ENCODE measurements around the gene MYRIP.

DNA sequence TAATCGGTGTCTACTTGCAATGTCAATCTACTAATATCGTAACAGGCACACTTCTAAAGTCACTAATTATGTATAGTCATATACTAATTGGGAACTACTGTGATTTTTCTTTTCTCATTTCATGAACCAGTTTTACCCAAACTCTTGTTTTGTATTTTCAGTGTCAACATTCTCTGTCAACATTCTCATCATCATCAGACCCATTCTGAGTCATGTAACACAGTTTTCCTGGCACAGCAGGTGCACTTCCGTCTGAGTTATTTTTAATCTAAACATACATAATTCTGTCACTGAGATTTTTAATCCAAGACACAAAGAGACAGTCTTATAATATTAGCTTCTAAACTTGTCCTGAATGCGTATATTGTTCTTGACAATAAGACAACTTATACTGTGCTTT, 295.0 kb downstream of the MYRIP start:
- TF ChIP-seq, protein P1, sequence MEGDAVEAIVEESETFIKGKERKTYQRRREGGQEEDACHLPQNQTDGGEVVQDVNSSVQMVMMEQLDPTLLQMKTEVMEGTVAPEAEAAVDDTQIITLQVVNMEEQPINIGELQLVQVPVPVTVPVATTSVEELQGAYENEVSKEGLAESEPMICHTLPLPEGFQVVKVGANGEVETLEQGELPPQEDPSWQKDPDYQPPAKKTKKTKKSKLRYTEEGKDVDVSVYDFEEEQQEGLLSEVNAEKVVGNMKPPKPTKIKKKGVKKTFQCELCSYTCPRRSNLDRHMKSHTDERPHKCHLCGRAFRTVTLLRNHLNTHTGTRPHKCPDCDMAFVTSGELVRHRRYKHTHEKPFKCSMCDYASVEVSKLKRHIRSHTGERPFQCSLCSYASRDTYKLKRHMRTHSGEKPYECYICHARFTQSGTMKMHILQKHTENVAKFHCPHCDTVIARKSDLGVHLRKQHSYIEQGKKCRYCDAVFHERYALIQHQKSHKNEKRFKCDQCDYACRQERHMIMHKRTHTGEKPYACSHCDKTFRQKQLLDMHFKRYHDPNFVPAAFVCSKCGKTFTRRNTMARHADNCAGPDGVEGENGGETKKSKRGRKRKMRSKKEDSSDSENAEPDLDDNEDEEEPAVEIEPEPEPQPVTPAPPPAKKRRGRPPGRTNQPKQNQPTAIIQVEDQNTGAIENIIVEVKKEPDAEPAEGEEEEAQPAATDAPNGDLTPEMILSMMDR (IDR thresholded peaks at IDR 0.05): no peak
- TF ChIP-seq EP300 (IDR thresholded peaks at IDR 0.05; ENCODE audit: borderline replicate concordance in 1 of 2, low read depth in 1 of 2, low read length in 1 of 2) (no peak), POLR2AphosphoS5 (IDR thresholded peaks at IDR 0.05; ENCODE audit: low read depth, low read length) (no peak), YY1 (IDR thresholded peaks at IDR 0.05; ENCODE audit: low read depth) (no peak)
- TF ChIP-seq, protein P2, sequence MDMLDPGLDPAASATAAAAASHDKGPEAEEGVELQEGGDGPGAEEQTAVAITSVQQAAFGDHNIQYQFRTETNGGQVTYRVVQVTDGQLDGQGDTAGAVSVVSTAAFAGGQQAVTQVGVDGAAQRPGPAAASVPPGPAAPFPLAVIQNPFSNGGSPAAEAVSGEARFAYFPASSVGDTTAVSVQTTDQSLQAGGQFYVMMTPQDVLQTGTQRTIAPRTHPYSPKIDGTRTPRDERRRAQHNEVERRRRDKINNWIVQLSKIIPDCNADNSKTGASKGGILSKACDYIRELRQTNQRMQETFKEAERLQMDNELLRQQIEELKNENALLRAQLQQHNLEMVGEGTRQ (IDR thresholded peaks at IDR 0.05; ENCODE audit: borderline replicate concordance, low read depth, low read length): no peak
- TF ChIP-seq, protein P3, sequence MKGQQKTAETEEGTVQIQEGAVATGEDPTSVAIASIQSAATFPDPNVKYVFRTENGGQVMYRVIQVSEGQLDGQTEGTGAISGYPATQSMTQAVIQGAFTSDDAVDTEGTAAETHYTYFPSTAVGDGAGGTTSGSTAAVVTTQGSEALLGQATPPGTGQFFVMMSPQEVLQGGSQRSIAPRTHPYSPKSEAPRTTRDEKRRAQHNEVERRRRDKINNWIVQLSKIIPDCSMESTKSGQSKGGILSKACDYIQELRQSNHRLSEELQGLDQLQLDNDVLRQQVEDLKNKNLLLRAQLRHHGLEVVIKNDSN (IDR thresholded peaks at IDR 0.05; ENCODE audit: borderline replicate concordance, low read depth): no peak
- TF ChIP-seq, protein P4, sequence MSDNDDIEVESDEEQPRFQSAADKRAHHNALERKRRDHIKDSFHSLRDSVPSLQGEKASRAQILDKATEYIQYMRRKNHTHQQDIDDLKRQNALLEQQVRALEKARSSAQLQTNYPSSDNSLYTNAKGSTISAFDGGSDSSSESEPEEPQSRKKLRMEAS (IDR thresholded peaks at IDR 0.05; ENCODE audit: low read depth): no peak
- TF ChIP-seq, protein P5, sequence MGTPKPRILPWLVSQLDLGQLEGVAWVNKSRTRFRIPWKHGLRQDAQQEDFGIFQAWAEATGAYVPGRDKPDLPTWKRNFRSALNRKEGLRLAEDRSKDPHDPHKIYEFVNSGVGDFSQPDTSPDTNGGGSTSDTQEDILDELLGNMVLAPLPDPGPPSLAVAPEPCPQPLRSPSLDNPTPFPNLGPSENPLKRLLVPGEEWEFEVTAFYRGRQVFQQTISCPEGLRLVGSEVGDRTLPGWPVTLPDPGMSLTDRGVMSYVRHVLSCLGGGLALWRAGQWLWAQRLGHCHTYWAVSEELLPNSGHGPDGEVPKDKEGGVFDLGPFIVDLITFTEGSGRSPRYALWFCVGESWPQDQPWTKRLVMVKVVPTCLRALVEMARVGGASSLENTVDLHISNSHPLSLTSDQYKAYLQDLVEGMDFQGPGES (IDR thresholded peaks at IDR 0.05; ENCODE audit: low read depth, low read length): no peak
- TF ChIP-seq, protein P6, sequence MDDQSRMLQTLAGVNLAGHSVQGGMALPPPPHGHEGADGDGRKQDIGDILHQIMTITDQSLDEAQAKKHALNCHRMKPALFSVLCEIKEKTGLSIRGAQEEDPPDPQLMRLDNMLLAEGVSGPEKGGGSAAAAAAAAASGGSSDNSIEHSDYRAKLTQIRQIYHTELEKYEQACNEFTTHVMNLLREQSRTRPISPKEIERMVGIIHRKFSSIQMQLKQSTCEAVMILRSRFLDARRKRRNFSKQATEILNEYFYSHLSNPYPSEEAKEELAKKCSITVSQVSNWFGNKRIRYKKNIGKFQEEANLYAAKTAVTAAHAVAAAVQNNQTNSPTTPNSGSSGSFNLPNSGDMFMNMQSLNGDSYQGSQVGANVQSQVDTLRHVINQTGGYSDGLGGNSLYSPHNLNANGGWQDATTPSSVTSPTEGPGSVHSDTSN (IDR thresholded peaks at IDR 0.05): no peak

All from SK-N-SH (cell line).